ENCODE results near the gene SCAPER.

DNA sequence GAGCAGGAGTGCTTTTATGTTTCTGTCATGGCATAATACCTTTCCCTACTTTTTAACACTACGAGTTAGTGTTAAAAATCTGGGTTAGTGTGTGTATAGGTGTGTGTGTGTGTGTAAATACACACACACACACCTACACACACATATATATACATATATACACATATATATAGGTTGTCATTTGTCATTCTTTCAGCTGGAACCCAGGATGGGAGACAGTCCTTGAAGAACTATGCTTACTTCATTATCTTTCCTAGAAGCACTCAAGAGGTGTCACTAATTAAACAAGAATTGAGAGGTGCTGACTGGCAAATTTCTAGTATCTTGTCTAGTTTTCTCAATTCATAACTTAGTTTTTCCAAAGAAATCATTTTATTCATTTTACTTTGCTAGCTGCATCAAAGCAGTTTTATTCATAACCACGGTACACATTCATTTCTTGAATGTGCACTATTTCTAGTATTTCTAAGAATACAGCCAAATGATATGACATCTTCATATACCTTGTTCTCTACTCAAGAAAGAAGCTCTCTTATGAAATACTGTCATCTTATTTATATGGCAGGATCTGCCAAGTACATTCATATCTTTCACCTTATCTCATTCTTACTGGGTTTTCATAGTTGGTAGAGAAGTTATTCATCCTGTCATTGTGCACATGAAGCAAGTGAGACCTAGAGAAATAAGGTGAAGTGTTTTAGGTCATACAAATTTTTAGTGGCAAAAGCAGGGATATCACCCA lies 522.0 kb downstream of the SCAPER start:
- no peak for TF ChIP-seq CTCF (conservative IDR thresholded peaks at IDR 0.05; ENCODE audit: low read length)
- TF ChIP-seq EZH2phosphoT487 (IDR thresholded peaks at IDR 0.05; ENCODE audit: borderline replicate concordance, low read depth, low read length): no peak

All from OCI-LY7 (cell line).